Left lobe of liver (tissue), 2 donors: ENCODE data around the gene IDUA. TPM values are rescaled to one million over a fixed set of nuclear protein-coding genes. Genes with fewer than 3 reads are reported as not detected.
A peak's percentile ranks its signal among the peaks of the same experiment; 100 is the strongest.

Source experiments
- ATAC-seq: fragments of 200-7000 bp; cut with Tn5 transposase; one replicate; pipeline ENCODE4 v1.9.1; 2020; ENCODE audit warnings: mild to moderate bottlenecking, moderate library complexity
- DNase-seq: peaks from one replicate; pipeline ENCODE4 v3.0.0-alpha.2; 2020; ENCODE audit warnings: low spot score
- total RNA-seq: library from RNA; stranded (reverse); gene quantifications from one replicate; pipeline ENCODE4 v1.2.1, GENCODE V29; 2021
- donor health status: DM: no; HTN: no; CAD: no; lungs with moderate emphysema.
- donor health status: DM: no; HTN: yes; CAD: no.

IDUA gene
- total RNA-seq, 1 donor from 2014 or later: 12.9 TPM

DNA sequence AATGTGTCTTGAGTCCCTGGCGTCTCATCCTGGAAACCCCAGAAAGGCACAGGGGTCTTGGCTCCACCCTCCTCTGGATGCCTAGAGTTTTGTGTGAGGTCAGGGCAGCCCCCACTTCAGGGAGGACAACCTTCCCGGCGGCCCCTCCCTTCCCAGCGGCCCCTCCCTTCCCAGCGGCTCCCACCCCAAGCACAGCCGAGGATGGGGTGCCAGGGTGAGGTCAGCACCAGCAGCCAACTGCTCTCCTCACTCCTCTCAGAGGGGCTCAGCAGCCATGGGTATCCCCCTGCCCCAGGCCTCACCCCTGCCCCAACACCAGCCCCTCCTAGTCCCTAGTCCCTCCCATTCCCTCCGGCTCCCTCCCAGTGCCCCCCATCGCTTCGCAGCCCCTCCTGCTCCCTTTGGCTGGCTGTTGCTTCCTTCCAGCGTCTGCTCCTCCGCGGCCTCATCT is 30.9 kb upstream of the IDUA start:
- DNase-seq (no peak), ATAC-seq (no peak)

- DNase-seq (no peak), ATAC-seq (no peak)
Measured at GRCh38 chr4:956531-957230, 30.2 kb upstream of the IDUA start.

GRCh38 chr4:957231-957580 is 29.6 kb upstream of the IDUA start:
- ATAC-seq: no peak
- no peak for DNase-seq

DNA sequence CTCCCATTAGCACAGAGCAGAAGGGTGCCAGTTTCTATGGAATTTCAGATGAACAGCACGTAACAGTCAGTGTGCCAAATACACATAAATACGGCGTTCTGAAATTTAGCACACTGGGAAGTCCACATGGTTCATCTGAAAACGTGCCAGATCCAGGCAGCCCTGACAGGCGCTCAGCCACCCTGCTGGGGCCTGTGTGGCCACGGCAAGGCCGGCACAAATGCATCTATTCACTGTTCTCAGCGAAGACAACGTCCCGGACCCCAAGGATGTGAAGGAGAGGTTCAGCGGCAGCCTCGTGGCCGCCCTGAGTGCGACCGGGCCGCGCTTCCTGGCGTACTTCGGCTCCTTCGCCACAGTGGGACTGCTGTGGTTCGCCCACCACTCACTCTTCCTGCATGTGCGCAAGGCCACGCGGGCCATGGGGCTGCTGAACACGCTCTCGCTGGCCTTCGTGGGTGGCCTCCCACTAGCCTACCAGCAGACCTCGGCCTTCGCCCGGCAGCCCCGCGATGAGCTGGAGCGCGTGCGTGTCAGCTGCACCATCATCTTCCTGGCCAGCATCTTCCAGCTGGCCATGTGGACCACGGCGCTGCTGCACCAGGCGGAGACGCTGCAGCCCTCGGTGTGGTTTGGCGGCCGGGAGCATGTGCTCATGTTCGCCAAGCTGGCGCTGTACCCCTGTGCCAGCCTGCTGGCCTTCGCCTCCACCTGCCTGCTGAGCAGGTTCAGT is 29.1 kb upstream of the IDUA start:
- DNase-seq (no peak), ATAC-seq (no peak)

GRCh38 chr4:958314-958665 is 28.6 kb upstream of the IDUA start:
- ATAC-seq (no peak), DNase-seq (no peak)

DNA sequence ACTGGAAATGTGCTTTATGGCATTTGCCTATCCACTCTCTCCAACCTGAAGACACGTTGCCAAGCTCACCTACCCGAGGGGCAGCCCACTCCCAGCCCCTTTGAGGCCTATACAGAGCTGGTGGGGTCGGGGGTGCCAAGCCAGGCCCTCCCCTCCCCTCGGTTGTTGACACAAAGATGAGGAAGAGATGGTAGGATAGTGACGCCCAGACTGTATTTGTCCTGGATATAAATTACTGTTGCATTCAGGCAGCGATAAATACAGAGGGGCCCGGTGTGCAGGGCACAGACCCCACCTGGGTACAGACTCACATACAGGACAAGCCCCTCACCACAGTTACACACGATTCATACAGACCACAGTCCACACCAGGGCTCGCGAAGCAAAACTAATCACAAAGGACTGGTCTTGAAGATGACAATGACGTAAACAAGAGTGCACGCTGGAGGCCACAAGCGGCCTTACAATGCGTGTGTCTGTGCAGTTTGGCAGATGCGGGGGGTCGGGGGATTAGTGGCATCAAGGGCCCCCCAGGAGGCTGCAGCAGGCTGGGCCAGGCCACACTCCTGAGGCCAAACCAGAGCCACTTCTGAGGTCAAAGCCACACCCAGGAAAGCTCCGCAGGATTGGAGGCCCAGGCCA is 28.0 kb upstream of the IDUA start:
- DNase-seq (no peak), ATAC-seq (no peak)

GRCh38 chr4:959338-960139 is 27.3 kb upstream of the IDUA start:
- DNase-seq: no peak
- ATAC-seq: peak; percentile 6

DNA sequence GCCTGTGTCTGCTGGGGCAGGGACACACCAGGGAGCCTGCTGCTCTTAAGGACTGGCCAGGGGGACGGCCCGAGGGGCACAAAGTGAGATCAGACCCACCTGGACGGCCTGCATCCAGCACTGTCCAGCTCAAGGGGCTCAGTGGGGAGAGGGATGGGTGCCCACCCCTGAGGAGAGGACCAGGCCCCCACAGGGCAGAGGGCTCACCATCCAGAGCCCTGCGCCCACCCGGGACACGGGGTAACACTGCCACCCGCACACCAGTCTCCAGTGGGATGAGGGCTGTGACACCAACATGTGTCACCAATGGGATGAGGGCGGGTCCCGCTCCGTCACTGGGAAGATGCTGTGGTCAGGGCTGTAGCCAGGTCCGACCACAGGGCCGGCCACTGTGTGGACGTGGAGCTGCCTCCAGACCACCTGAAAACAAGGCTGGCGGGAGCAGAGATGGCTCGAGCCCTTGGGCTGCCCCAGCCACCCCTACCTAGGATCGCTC is 26.7 kb upstream of the IDUA start:
- DNase-seq: no peak
- peak; percentile 3 for ATAC-seq

DNA sequence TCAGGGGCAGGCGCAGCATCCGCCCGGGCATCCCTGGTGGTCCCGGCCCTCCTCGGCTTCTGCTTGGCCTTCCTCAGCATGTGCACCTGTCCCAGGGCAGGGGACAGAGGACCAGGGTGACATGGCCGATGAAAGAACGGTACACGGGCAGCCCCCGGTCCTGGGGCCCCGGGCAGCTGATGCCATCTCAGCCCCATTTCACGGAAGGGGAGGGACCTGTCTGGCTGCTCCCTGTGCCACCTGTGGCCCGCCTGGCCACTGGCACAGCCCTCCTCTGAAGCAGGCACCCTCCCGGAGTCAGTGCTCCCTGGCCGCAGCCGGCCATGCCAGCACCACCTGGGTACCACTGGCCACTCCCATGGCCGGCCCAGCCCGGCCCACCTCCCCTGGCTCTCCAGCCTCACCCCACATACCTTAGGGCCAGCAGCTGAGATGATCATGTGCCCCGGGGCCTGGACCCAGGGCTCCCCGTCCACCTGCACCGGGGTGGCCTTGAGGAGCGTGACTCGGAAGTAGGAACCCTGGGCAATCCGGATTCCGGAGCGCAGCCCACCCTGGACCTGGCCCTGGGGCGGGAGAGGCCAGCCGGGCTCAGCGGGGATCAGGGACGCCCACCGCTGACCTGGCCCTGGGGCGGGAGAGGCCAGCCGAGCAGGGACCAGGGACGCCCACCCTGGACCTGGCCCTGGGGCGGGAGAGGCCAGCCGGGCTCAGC is 26.1 kb upstream of the IDUA start:
- ATAC-seq: peak; percentile 4
- no peak for DNase-seq

- ATAC-seq: no peak
Measured at GRCh38 chr4:961351-962230, 25.3 kb upstream of the IDUA start.

GRCh38 chr4:962231-963208 is 24.3 kb upstream of the IDUA start:
- no peak for ATAC-seq
- DNase-seq: no peak

More at GRCh38 chr4:961351-962230, 25.3 kb upstream of the IDUA start:
- no peak for DNase-seq

GRCh38 chr4:963276-964225 is 23.3 kb upstream of the IDUA start:
- DNase-seq (no peak), ATAC-seq (no peak)

- no peak for ATAC-seq
- no peak for DNase-seq
Measured at GRCh38 chr4:964346-965025, 22.4 kb upstream of the IDUA start.

- DNase-seq (no peak), ATAC-seq (no peak)
Measured at GRCh38 chr4:965048-965765, 21.6 kb upstream of the IDUA start.

- DNase-seq (no peak), ATAC-seq (no peak)
Measured at GRCh38 chr4:965766-966134, 21.1 kb upstream of the IDUA start.
